AG04450 (cell line): ENCODE measurements around the gene TIFAB. TPM values are rescaled to one million over a fixed set of nuclear protein-coding genes. Genes with fewer than 3 reads are reported as not detected.

Experiments
- CTCF ChIA-PET: fragments of 300-600, 350-600 bp; formaldehyde crosslinking; extraction: SDS; loops from one replicate; lab custom pipeline; 2022; ENCODE audit warnings: antibody characterized with exemption, inconsistent platforms; lab: Charles Lee
- POLR2A ChIA-PET: fragments of 350-600 bp; formaldehyde crosslinking; extraction: SDS; loops from one replicate; lab custom pipeline; 2021; ENCODE audit warnings: antibody characterized with exemption, inconsistent platforms; lab: Yijun Ruan, JAX
- DNase-seq: peaks from one replicate; pipeline ENCODE4 v3.0.0-alpha.2; 2011; ENCODE audit warnings: low read depth, low spot score
- H3K27ac ChIP-seq: one replicate; pipeline ENCODE4 v1.5.1; 2012; ENCODE audit warnings: low read depth, low read length, control low read depth
- H3K27me3 ChIP-seq: one replicate; pipeline ENCODE4 v1.6.0; 2012; ENCODE audit warnings: low read length; ENCODE audit not compliant: control insufficient read depth, insufficient read depth
- H3K4me3 ChIP-seq: 2 replicates; pipeline ENCODE4 v1.5.1; 2011; ENCODE audit warnings: mild to moderate bottlenecking, low read depth, low read length, control low read depth
- H3K9me3 ChIP-seq: 2 replicates; pipeline ENCODE4 v1.5.1; 2012; ENCODE audit warnings: low read length; ENCODE audit not compliant: control insufficient read depth, insufficient read depth
- polyA plus RNA-seq: library from polyadenylated mRNA; depleted of rRNA; stranded (reverse); fragments of >200 nt; gene quantifications from 2 replicates; pipeline ENCODE4 v1.2.3, GENCODE V29; 2011
- TF ChIP-seq, protein P1 (sequence below): IDR thresholded peaks from 2 replicates; pipeline ENCODE4 v1.5.1; 2011; ENCODE audit warnings: low read depth, low read length, control low read depth, inconsistent platforms

Gene TIFAB
- polyA plus RNA-seq, 1 experiment = not detected

DNA sequence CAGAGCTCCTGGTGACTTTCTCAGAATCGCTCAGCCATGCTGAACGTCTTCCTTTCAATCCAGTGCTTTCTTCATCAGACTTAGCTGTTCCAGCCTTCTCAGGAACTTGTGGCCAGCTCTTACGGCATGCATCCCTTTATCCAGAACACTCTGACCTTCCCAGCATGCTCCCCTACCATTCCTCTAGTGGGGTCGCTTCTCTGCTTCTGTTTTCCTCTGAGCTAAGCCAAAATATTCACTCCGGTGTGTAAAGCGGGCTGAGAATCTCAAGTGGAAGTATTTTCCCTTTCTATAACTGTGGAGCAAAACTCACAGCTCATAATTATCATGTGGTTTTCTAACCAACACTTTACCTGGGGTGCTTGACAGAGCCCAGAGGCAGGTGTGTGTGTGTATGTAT is 11.2 kb downstream of the TIFAB start:
- H3K9me3 ChIP-seq = no peaks in the 10 kb centered on the region
- ChIA-PET POLR2A (no interaction called here), CTCF (interaction anchor here (0.6 to 9.5 kb wide), 6 partner anchors 15 to 125 kb away, joined by 3 to 77 read pairs (median 5); no protein-coding TSS in a partner anchor)
- no peaks in the 10 kb centered on the region for H3K27me3 ChIP-seq
- TF ChIP-seq, protein P1, sequence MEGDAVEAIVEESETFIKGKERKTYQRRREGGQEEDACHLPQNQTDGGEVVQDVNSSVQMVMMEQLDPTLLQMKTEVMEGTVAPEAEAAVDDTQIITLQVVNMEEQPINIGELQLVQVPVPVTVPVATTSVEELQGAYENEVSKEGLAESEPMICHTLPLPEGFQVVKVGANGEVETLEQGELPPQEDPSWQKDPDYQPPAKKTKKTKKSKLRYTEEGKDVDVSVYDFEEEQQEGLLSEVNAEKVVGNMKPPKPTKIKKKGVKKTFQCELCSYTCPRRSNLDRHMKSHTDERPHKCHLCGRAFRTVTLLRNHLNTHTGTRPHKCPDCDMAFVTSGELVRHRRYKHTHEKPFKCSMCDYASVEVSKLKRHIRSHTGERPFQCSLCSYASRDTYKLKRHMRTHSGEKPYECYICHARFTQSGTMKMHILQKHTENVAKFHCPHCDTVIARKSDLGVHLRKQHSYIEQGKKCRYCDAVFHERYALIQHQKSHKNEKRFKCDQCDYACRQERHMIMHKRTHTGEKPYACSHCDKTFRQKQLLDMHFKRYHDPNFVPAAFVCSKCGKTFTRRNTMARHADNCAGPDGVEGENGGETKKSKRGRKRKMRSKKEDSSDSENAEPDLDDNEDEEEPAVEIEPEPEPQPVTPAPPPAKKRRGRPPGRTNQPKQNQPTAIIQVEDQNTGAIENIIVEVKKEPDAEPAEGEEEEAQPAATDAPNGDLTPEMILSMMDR = no peak
- no peak for DNase-seq
- no peak overlapping the region for H3K27ac ChIP-seq
- no peak overlapping the region for H3K4me3 ChIP-seq

DNA sequence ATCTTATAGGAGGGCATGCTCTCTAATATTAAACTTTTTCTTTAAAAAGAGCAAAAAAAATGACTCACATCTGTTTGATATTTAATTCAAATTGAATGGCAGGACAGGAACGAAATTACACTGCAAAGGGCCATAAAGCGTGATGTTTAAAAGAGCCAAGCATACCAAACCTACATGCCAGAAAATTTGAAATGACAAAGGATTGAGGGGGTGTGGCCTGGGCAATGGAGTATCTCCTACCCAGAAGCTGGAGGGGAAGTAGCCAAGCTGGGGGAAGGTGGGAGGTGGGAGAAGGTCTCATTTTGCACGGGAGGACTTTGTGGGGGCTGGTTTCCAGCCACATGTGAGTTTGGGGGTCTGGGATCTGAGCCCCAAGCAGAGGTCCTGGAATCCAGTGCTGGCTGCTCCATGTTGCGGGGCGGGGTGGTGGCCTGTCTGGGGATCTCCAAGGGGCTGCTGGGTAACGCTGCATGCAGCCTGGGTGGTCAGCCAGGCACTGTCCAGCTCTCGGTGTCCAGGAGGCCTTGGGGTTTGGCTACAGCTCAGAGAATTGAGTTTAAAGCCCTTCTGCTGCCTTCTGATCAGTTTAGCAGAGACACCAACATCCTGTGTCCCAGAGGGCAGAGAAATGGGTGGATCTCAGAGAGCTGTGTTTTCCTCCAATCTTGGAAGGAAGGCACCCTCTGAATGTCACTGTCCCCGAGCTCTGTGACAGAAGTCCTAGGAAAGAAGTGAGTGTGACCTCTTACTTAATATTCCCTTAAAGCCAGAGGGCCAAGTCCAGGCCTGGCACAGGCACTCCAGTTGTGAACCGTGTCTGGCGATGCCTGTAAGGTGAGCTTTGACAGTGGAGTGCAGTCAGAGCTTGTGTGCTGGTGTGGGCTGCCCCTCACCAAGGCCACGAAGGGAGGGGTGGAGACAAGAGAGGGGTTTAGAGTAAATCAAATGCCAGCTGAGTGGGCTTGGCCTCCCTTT is 12.6 kb downstream of the TIFAB start:
- no peak for DNase-seq
- TF ChIP-seq, protein P1 = no peak
- no peak overlapping the region for H3K27ac ChIP-seq
- ChIA-PET CTCF (interaction anchor here (1.5 to 9.5 kb wide), 2 partner anchors 14 to 26 kb away, joined by 8 to 77 read pairs; no protein-coding TSS in a partner anchor), POLR2A (no interaction called here)
- H3K9me3 ChIP-seq = no peaks in the 10 kb centered on the region
- no peaks in the 10 kb centered on the region for H3K27me3 ChIP-seq
- H3K4me3 ChIP-seq = no peak overlapping the region

DNA sequence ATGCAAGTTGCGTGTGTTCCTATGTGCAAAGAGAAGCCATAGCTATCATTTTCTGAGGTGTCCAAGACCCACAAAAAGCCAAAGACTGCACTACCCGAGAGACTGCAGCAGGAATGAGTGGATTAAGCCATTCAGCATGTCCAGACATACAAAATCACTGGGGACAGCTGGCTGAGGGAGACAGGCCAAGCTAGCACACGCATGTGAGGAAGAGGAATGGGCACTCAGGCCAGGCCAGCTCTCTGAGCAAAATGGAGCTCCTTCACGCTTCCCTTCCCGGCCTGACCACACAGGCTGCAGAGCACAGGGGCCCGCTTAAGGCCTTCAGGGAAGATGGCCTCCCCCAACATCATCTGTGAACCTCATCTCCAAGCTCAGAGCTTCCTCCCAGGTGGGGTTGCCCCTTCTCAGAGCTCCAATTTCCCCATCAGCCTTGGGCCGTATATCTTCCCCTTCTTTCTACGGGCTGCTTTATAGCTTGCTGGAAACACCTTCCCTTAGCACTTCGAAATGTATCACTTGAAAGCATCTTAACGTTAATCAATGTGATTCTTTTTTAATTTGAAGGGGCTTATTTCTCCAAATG is 13.4 kb downstream of the TIFAB start:
- ChIA-PET POLR2A (interaction anchor here (1.2 kb wide), 1 partner anchor 10 kb away, joined by 5 read pairs; no protein-coding TSS in a partner anchor), CTCF (interaction anchor here (0.9 to 9.5 kb wide), 4 partner anchors 14 to 27 kb away, joined by 3 to 77 read pairs (median 10); no protein-coding TSS in a partner anchor)
- Histone ChIP-seq H3K27ac (no peak overlapping the region), H3K4me3 (no peak overlapping the region), H3K9me3 (no peaks in the 10 kb centered on the region), H3K27me3 (no peaks in the 10 kb centered on the region)
- TF ChIP-seq, protein P1 = no peak
- DNase-seq = no peak

DNA sequence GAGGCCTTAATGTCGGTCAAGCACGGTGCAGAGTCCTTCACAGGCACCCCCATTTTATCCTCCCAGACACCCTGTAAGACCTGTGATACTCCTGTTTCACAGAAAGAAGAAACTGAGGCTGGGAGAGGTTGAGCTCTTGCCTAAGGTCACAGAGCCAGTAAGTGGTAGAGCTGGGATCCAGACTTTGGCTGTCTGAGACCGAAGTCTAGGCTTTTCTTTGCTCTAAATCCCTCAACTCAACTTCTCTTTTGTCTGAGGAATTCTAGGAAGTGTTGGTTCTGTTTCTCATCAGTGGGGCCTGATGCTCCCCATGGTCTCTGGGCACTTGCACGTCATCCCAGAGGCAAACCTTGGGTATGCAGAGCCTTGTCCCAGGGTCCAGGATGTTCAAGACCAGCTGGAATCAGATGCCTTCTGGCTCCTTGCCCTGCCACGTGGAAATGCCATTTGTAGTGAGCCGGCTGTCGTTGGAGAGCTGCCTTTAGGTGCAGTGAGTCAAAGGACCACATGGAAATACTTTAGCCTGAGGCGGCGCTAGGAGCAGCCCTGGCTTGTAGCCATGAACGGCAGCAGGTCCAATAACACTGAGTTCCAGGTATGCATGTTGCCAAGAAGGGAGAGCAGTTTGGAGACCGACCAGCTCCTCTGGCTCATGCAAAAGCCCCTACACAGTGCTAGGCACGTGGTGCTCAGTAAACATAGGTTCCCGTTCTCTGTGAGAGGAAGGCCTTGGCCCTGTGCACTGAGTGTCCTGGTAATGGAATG is 14.2 kb downstream of the TIFAB start:
- no peaks in the 10 kb centered on the region for H3K9me3 ChIP-seq

More for the DNA sequence above, 14.2 kb downstream of the TIFAB start:
- H3K4me3 ChIP-seq = no peak overlapping the region
- no peaks in the 10 kb centered on the region for H3K27me3 ChIP-seq
- peak overlapping the region; percentile 82 for H3K27ac ChIP-seq
- CTCF ChIA-PET = interaction anchor here (0.9 to 9.5 kb wide), 4 partner anchors 13 to 28 kb away, joined by 3 to 77 read pairs (median 10); no protein-coding TSS in a partner anchor
- POLR2A ChIA-PET = interaction anchor here (1.2 kb wide), 1 partner anchor 11 kb away, joined by 5 read pairs; no protein-coding TSS in a partner anchor
- DNase-seq = peak; percentile 92
- TF ChIP-seq, protein P1 = peak; percentile 21
